Measurements from ENCODE around the gene RPS6KC1. TPM values are rescaled to one million over a fixed set of nuclear protein-coding genes. Genes with fewer than 3 reads are reported as not detected.

RPS6KC1 gene
- total RNA-seq, 1 donor = 35.1 TPM

DNA sequence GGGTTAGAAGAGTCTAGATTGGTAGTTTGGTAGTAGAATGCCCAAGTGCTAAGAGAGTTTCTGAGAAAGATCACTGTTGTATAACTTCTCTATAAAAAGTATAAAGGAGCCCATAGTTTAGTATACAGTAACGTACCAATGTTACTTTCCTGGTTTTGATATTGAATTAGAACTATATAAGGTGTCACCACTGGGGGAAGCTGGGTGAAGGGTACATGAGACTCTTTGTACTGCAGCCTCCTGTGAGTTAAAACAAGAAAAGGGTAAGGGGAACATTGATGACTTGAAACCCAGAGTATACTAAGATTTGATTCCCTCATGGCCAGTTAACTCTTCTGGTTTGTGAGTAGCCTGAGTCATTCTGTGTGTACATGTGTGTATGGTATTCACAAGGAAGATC, 129.8 kb downstream of the RPS6KC1 start:
- Histone ChIP-seq H3K27me3 (ENCODE audit: insufficient read depth, low read length) (no peaks in the 10 kb centered on the region), H3K27ac (ENCODE audit: low read depth, low read length) (no peak overlapping the region), H3K4me3 (ENCODE audit: insufficient read depth, low read length) (no peak overlapping the region), H3K36me3 (ENCODE audit: insufficient read depth, low read length) (no peaks in the 10 kb centered on the region), H3K4me2 (ENCODE audit: insufficient read depth, low read length) (no peak overlapping the region), H4K20me1 (ENCODE audit: insufficient read depth, low read length) (no peaks in the 10 kb centered on the region), H3K9me3 (ENCODE audit: low read depth, low read length) (no peaks in the 10 kb centered on the region), H3K79me2 (ENCODE audit: insufficient read depth, low read length) (no peaks in the 10 kb centered on the region), H2AFZ (ENCODE audit: low read length) (no peak overlapping the region), H3K4me1 (ENCODE audit: insufficient read depth, low read length) (no peaks in the 10 kb centered on the region)
- TF ChIP-seq, protein P1, sequence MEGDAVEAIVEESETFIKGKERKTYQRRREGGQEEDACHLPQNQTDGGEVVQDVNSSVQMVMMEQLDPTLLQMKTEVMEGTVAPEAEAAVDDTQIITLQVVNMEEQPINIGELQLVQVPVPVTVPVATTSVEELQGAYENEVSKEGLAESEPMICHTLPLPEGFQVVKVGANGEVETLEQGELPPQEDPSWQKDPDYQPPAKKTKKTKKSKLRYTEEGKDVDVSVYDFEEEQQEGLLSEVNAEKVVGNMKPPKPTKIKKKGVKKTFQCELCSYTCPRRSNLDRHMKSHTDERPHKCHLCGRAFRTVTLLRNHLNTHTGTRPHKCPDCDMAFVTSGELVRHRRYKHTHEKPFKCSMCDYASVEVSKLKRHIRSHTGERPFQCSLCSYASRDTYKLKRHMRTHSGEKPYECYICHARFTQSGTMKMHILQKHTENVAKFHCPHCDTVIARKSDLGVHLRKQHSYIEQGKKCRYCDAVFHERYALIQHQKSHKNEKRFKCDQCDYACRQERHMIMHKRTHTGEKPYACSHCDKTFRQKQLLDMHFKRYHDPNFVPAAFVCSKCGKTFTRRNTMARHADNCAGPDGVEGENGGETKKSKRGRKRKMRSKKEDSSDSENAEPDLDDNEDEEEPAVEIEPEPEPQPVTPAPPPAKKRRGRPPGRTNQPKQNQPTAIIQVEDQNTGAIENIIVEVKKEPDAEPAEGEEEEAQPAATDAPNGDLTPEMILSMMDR (IDR thresholded peaks at IDR 0.05; ENCODE audit: extremely low read depth, low read depth, low read length) = no peak
- no peak for DNase-seq (ENCODE audit: insufficient read length, low spot score, missing footprints)

- peaks cover 4% of the 10 kb centered on the region for H3K36me3 ChIP-seq (ENCODE audit: insufficient read depth, low read length)
- H3K27me3 ChIP-seq (ENCODE audit: insufficient read depth, low read length) = no peaks in the 10 kb centered on the region
- H4K20me1 ChIP-seq (ENCODE audit: insufficient read depth, low read length) = no peaks in the 10 kb centered on the region
- H2AFZ ChIP-seq (ENCODE audit: low read length) = no peak overlapping the region
- H3K4me2 ChIP-seq (ENCODE audit: insufficient read depth, low read length) = no peak overlapping the region
- H3K79me2 ChIP-seq (ENCODE audit: insufficient read depth, low read length) = peaks cover 3% of the 10 kb centered on the region
- no peak overlapping the region for H3K27ac ChIP-seq (ENCODE audit: low read depth, low read length)
- no peaks in the 10 kb centered on the region for H3K9me3 ChIP-seq (ENCODE audit: low read depth, low read length)
- no peak overlapping the region for H3K4me3 ChIP-seq (ENCODE audit: insufficient read depth, low read length)
- no peak for DNase-seq (ENCODE audit: insufficient read length, low spot score, missing footprints)
- no peaks in the 10 kb centered on the region for H3K4me1 ChIP-seq (ENCODE audit: insufficient read depth, low read length)
- TF ChIP-seq, protein P1 (IDR thresholded peaks at IDR 0.05; ENCODE audit: extremely low read depth, low read depth, low read length) = no peak
These were observed 132.1 kb downstream of the RPS6KC1 start for GRCh38 chr1:213183036-213183672.

- Histone ChIP-seq H3K27ac (ENCODE audit: low read depth, low read length) (no peak overlapping the region), H3K9me3 (ENCODE audit: low read depth, low read length) (no peaks in the 10 kb centered on the region), H3K27me3 (ENCODE audit: insufficient read depth, low read length) (no peaks in the 10 kb centered on the region), H2AFZ (ENCODE audit: low read length) (no peak overlapping the region), H3K79me2 (ENCODE audit: insufficient read depth, low read length) (peaks cover 7% of the 10 kb centered on the region), H4K20me1 (ENCODE audit: insufficient read depth, low read length) (no peaks in the 10 kb centered on the region), H3K36me3 (ENCODE audit: insufficient read depth, low read length) (peaks cover 4% of the 10 kb centered on the region), H3K4me2 (ENCODE audit: insufficient read depth, low read length) (no peak overlapping the region), H3K4me3 (ENCODE audit: insufficient read depth, low read length) (no peak overlapping the region), H3K4me1 (ENCODE audit: insufficient read depth, low read length) (no peaks in the 10 kb centered on the region)
- DNase-seq (ENCODE audit: insufficient read length, low spot score, missing footprints) = no peak
- TF ChIP-seq, protein P1 (IDR thresholded peaks at IDR 0.05; ENCODE audit: extremely low read depth, low read depth, low read length) = no peak
These were observed 135.1 kb downstream of the RPS6KC1 start for GRCh38 chr1:213186168-213186567.

DNA sequence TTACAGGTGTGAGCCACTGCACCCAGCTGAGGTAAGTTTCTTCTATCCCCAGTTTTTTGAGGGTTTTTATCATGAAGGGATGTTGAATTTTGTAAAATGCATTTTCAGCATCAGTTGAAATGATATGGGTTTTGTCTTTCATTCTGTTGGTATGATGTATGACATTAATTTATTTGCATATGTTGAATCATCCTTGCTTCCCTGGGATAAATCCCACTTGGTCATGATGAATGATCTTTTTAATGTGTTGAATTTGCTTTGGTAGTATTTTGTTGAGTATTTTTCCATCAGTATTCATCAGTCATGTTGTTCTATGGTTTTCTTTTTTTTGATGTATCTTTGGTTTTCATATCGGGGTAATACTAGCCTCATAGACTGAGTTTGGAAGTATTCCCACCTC, 141.0 kb downstream of the RPS6KC1 start:
- Histone ChIP-seq H3K4me3 (ENCODE audit: insufficient read depth, low read length) (no peak overlapping the region), H3K27ac (ENCODE audit: low read depth, low read length) (no peak overlapping the region), H4K20me1 (ENCODE audit: insufficient read depth, low read length) (no peaks in the 10 kb centered on the region), H3K36me3 (ENCODE audit: insufficient read depth, low read length) (peaks cover under 1% of the 10 kb centered on the region), H2AFZ (ENCODE audit: low read length) (no peak overlapping the region), H3K9me3 (ENCODE audit: low read depth, low read length) (no peaks in the 10 kb centered on the region), H3K4me1 (ENCODE audit: insufficient read depth, low read length) (no peaks in the 10 kb centered on the region), H3K27me3 (ENCODE audit: insufficient read depth, low read length) (no peaks in the 10 kb centered on the region), H3K4me2 (ENCODE audit: insufficient read depth, low read length) (no peak overlapping the region), H3K79me2 (ENCODE audit: insufficient read depth, low read length) (peaks cover 27% of the 10 kb centered on the region)
- TF ChIP-seq, protein P1 (IDR thresholded peaks at IDR 0.05; ENCODE audit: extremely low read depth, low read depth, low read length) = no peak
- DNase-seq (ENCODE audit: insufficient read length, low spot score, missing footprints) = no peak

Data from osteoblast (primary cell).